Measurements from ENCODE around the gene PNMA6F.
"Not testable (repeated sequence)": the region's sequence is repeated elsewhere in the genome, so short reads cannot be mapped to it uniquely, and the experiment has no call there.

PNMA6F gene

DNA sequence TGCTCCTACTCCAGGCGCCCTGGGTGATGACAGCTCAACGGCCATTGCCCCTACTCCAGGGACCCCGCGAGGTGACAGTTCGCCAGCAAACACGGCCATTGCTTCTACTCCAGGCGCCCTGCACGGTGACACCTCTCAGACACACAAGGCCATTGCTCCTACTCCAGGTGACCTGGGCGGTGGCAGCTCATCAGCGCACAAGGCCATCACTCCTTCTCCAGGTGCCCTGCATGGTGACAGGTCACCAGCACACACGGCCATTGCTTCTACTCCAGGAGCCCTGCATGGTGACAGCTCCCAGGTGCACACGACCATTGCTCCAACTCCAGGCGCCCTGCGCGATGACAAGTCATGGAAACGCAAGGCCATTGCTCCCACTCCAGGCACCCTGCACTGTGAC is 46.1 kb downstream of the PNMA6F start:
- not testable (repeated sequence) for H3K4me3 Mint-ChIP-seq; H3K27me3 Mint-ChIP-seq; ATAC-seq (replicated peaks); H3K4me1 Mint-ChIP-seq (ENCODE audit: low read depth in 2 of 2); H3K9me3 Mint-ChIP-seq; H3K27ac Mint-ChIP-seq; DNase-seq; H3K36me3 Mint-ChIP-seq (ENCODE audit: insufficient read depth)

DNA sequence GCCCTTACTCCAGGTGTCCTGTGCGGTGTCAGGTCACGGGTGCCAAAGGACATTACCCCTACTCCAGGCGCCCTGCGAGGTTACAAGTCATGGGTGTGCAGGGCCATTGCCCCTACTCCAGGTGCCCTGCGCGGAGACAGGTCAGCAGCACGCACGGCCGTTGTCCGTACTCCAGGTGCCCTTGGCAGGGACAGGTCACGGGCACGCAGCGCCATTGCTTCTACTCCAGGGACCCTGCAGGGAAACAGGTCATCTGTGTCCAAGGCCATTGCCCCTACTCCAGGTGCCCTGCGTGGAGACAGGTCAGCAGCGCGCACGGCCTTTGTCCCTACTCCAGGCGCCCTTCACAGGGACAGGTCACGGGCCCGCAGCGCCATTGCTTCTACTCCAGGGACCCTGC is 49.0 kb downstream of the PNMA6F start:
- not testable (repeated sequence) for H3K27ac Mint-ChIP-seq; H3K36me3 Mint-ChIP-seq (ENCODE audit: insufficient read depth); DNase-seq; H3K4me3 Mint-ChIP-seq; ATAC-seq (replicated peaks); H3K4me1 Mint-ChIP-seq (ENCODE audit: low read depth in 2 of 2); H3K27me3 Mint-ChIP-seq; H3K9me3 Mint-ChIP-seq

DNA sequence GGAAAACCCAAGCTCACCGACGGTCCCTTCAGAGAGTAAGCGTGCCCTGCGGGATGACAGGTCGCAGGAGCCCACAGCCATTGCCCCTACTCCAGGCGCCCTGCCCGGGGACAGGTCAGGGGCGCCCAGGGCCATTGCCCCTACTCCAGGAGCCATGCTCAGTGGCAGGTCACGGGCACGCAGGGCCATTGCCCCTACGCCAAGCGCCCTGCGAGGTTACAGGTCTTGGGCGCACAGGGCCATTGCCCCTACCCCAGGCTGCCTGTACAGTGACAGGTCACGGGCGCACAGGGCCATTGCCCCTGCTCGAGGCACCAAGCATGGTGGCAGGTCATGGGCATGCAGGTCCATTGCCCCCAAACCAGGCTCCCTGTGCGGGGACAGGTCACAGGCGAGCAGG is 49.5 kb downstream of the PNMA6F start:
- H3K4me1 Mint-ChIP-seq (ENCODE audit: low read depth in 2 of 2); H3K27me3 Mint-ChIP-seq; H3K9me3 Mint-ChIP-seq; ATAC-seq (replicated peaks); DNase-seq; H3K36me3 Mint-ChIP-seq (ENCODE audit: insufficient read depth); H3K27ac Mint-ChIP-seq; H3K4me3 Mint-ChIP-seq: not testable (repeated sequence)
